Mesendoderm (in vitro differentiated cells): ENCODE results near the gene NOP56.

Source experiments
- DNase-seq: peaks from one replicate; pipeline ENCODE4 v3.0.0; 2013
- H2AK5ac ChIP-seq: 2 replicates; pipeline ENCODE4 v1.6.1; 2013; ENCODE audit warnings: low read length, inconsistent platforms
- H2BK120ac ChIP-seq: 2 replicates; pipeline ENCODE4 v1.6.1; 2013; ENCODE audit warnings: low read depth, mild to moderate bottlenecking, low read length, moderate library complexity, mixed read lengths
- H2BK15ac ChIP-seq: replicated peaks from 2 replicates; pipeline ENCODE4 v1.6.1; 2013; ENCODE audit warnings: low read depth, mild to moderate bottlenecking, moderate library complexity
- H2BK5ac ChIP-seq: 2 replicates; pipeline ENCODE4 v1.6.1; 2013; ENCODE audit warnings: low read length, inconsistent platforms
- H3K18ac ChIP-seq: 2 replicates; pipeline ENCODE4 v1.6.1; 2013; ENCODE audit warnings: mild to moderate bottlenecking, low read length, mixed read lengths
- H3K23ac ChIP-seq: one replicate; pipeline ENCODE4 v1.6.1; 2013; ENCODE audit warnings: low read length
- H3K27ac ChIP-seq: 2 replicates; pipeline ENCODE4 v1.5.1; 2013; ENCODE audit warnings: low read depth, mild to moderate bottlenecking, inconsistent platforms, low read length, moderate library complexity
- H3K27me3 ChIP-seq: 2 replicates; pipeline ENCODE4 v1.6.1; 2013; ENCODE audit warnings: low read length, control low read depth, mild to moderate bottlenecking, inconsistent platforms; ENCODE audit not compliant: insufficient read depth, poor library complexity
- H3K36me3 ChIP-seq: 2 replicates; pipeline ENCODE4 v1.6.1; 2013; ENCODE audit warnings: low read length, inconsistent platforms; ENCODE audit not compliant: control insufficient read depth, insufficient read depth
- H3K4ac ChIP-seq: one replicate; pipeline ENCODE4 v1.6.1; 2013; ENCODE audit warnings: low read depth, mild to moderate bottlenecking, low read length, moderate library complexity
- H3K4me1 ChIP-seq: 2 replicates; pipeline ENCODE4 v1.6.1; 2013; ENCODE audit warnings: low read depth, low read length, inconsistent platforms; ENCODE audit not compliant: control insufficient read depth
- H3K4me2 ChIP-seq: 2 replicates; pipeline ENCODE4 v1.6.1; 2013; ENCODE audit warnings: low read length
- H3K4me3 ChIP-seq: 2 replicates; pipeline ENCODE4 v1.5.1; 2013; ENCODE audit warnings: mild to moderate bottlenecking, low read length
- H3K56ac ChIP-seq: one replicate; pipeline ENCODE4 v1.6.1; 2013; ENCODE audit warnings: low read length
- H3K79me1 ChIP-seq: 2 replicates; pipeline ENCODE4 v1.6.1; 2013; ENCODE audit warnings: low read length, inconsistent platforms
- H3K79me2 ChIP-seq: 2 replicates; pipeline ENCODE4 v1.6.1; 2013; ENCODE audit warnings: mild to moderate bottlenecking, low read length; ENCODE audit not compliant: control insufficient read depth, insufficient read depth
- H3K9ac ChIP-seq: 2 replicates; pipeline ENCODE4 v1.6.1; 2013; ENCODE audit warnings: low read length, inconsistent platforms
- H4K5ac ChIP-seq: one replicate; pipeline ENCODE4 v1.6.1; 2013; ENCODE audit warnings: low read length
- H4K8ac ChIP-seq: one replicate; pipeline ENCODE4 v1.6.1; 2013; ENCODE audit warnings: low read depth, mild to moderate bottlenecking, control low read depth, low read length, moderate library complexity
- WGBS: extraction: QIAGEN DNeasy Blood & Tissue Kit; methylation state at CpG from one replicate; pipeline ENCODE4 v1.1.7; 2013; ENCODE audit warnings: low lambda C conversion rate, missing lambda C conversion rate; ENCODE audit not compliant: insufficient coverage; ENCODE audit errors: extremely low coverage; 5-methylcytosine and 5-hydroxymethylcytosine counted together

The NOP56 gene

GRCh38 chr20:2690718-2691117 lies 38.3 kb downstream of the NOP56 start:
- H3K4me2 ChIP-seq, result no peak overlapping the region
- H3K18ac ChIP-seq, result no peak overlapping the region
- no peak overlapping the region for H2AK5ac ChIP-seq
- no peak overlapping the region for H2BK5ac ChIP-seq
- no peak overlapping the region for H3K27ac ChIP-seq
- H3K56ac ChIP-seq, result no peak overlapping the region
- no peak overlapping the region for H2BK120ac ChIP-seq
- H2BK15ac ChIP-seq, result no peak overlapping the region
- no peak overlapping the region for H3K4me3 ChIP-seq
- no peak overlapping the region for H4K5ac ChIP-seq
- H3K79me2 ChIP-seq, result no peaks in the 10 kb centered on the region
- H3K79me1 ChIP-seq, result no peaks in the 10 kb centered on the region
- no peak overlapping the region for H3K9ac ChIP-seq
- H4K8ac ChIP-seq, result no peak overlapping the region
- H3K4me1 ChIP-seq, result no peaks in the 10 kb centered on the region
- H3K27me3 ChIP-seq, result peaks cover 56% of the 10 kb centered on the region
- H3K4ac ChIP-seq, result no peak overlapping the region
- no peak for DNase-seq
- no peaks in the 10 kb centered on the region for H3K36me3 ChIP-seq
- WGBS, result no CpG with 5 or more reads among the region's 6 CpGs
- no peak overlapping the region for H3K23ac ChIP-seq

GRCh38 chr20:2691127-2691526 lies 38.7 kb downstream of the NOP56 start:
- Histone ChIP-seq H3K4ac (no peak overlapping the region), H3K36me3 (no peaks in the 10 kb centered on the region), H2BK120ac (no peak overlapping the region), H2AK5ac (no peak overlapping the region), H3K4me2 (no peak overlapping the region), H3K56ac (no peak overlapping the region), H3K9ac (no peak overlapping the region), H3K79me1 (no peaks in the 10 kb centered on the region), H3K79me2 (no peaks in the 10 kb centered on the region), H3K4me3 (no peak overlapping the region), H4K5ac (no peak overlapping the region), H3K27ac (no peak overlapping the region), H3K4me1 (no peaks in the 10 kb centered on the region), H2BK5ac (no peak overlapping the region), H3K23ac (no peak overlapping the region), H3K27me3 (peaks cover 59% of the 10 kb centered on the region), H2BK15ac (no peak overlapping the region), H4K8ac (no peak overlapping the region), H3K18ac (no peak overlapping the region)
- DNase-seq, result no peak
- no CpG with 5 or more reads among the region's 8 CpGs for WGBS

- no peaks in the 10 kb centered on the region for H3K4me1 ChIP-seq
- H2AK5ac ChIP-seq, result no peak overlapping the region
- no peak overlapping the region for H3K4ac ChIP-seq
- H3K79me1 ChIP-seq, result no peaks in the 10 kb centered on the region
- WGBS, result no CpG with 5 or more reads among the region's 10 CpGs
- no peak overlapping the region for H3K18ac ChIP-seq
- no peak overlapping the region for H4K8ac ChIP-seq
- no peaks in the 10 kb centered on the region for H3K79me2 ChIP-seq
- H2BK120ac ChIP-seq, result no peak overlapping the region
- peaks cover 62% of the 10 kb centered on the region for H3K27me3 ChIP-seq
- H3K4me3 ChIP-seq, result no peak overlapping the region
- H2BK15ac ChIP-seq, result no peak overlapping the region
- no peak overlapping the region for H4K5ac ChIP-seq
- H3K27ac ChIP-seq, result no peak overlapping the region
- H3K36me3 ChIP-seq, result no peaks in the 10 kb centered on the region
- no peak for DNase-seq
- no peak overlapping the region for H3K4me2 ChIP-seq
- H2BK5ac ChIP-seq, result no peak overlapping the region
- H3K23ac ChIP-seq, result no peak overlapping the region
- no peak overlapping the region for H3K9ac ChIP-seq
- no peak overlapping the region for H3K56ac ChIP-seq
Measured at GRCh38 chr20:2691663-2692035, 39.2 kb downstream of the NOP56 start.

GRCh38 chr20:2692036-2692885 lies 39.8 kb downstream of the NOP56 start, which contains the start of gene EBF4:
Gene EBF4 (plus strand): TSS chr20:2692780. CDS start chr20:2693646, 866 bp downstream.
- Histone ChIP-seq H3K27ac (no peak within 1 kb of the TSS), H3K56ac (peak within 1 kb of the TSS; percentile 56), H2BK120ac (no peak within 1 kb of the TSS), H2BK15ac (no peak within 1 kb of the TSS), H3K4ac (no peak within 1 kb of the TSS), H4K8ac (no peak within 1 kb of the TSS), H3K18ac (peak within 1 kb of the TSS; percentile 76), H3K4me3 (no peak within 1 kb of the TSS), H3K79me2 (no peaks in the 10 kb centered on the region), H3K27me3 (peaks cover 65% of the 10 kb centered on the region), H3K23ac (no peak within 1 kb of the TSS), H3K36me3 (no peaks in the 10 kb centered on the region), H2BK5ac (no peak within 1 kb of the TSS), H2AK5ac (no peak within 1 kb of the TSS), H3K4me1 (no peaks in the 10 kb centered on the region), H3K79me1 (no peaks in the 10 kb centered on the region), H4K5ac (no peak within 1 kb of the TSS), H3K4me2 (peak within 1 kb of the TSS; percentile 46), H3K9ac (peak within 1 kb of the TSS; percentile 48)
- no CpG with 5 or more reads among the region's 106 CpGs for WGBS
- DNase-seq, result peak; percentile 29

- Histone ChIP-seq H3K4me1 (no peaks in the 10 kb centered on the region), H3K18ac (peak overlapping the region; percentile 76), H3K4me2 (no peak overlapping the region), H2AK5ac (no peak overlapping the region), H3K9ac (no peak overlapping the region), H3K79me2 (no peaks in the 10 kb centered on the region), H3K36me3 (no peaks in the 10 kb centered on the region), H4K8ac (no peak overlapping the region), H3K27ac (no peak overlapping the region), H2BK5ac (no peak overlapping the region), H3K79me1 (no peaks in the 10 kb centered on the region), H2BK15ac (no peak overlapping the region), H3K23ac (no peak overlapping the region), H2BK120ac (no peak overlapping the region), H3K4ac (no peak overlapping the region), H4K5ac (no peak overlapping the region), H3K27me3 (peaks cover 65% of the 10 kb centered on the region), H3K56ac (no peak overlapping the region), H3K4me3 (no peak overlapping the region)
- no peak for DNase-seq
- no CpG with 5 or more reads among the region's 64 CpGs for WGBS
Measured at GRCh38 chr20:2692886-2693285, 40.5 kb downstream of the NOP56 start.
